Activated CD8-positive, alpha-beta T cell treated with anti-CD3 and anti-CD28 coated beads, Interleukin-2, amount 10 ng/mL, durations not matched to agents 7 days and 5 days (primary cell): ENCODE results near the gene GNG4. TPM values are rescaled to one million over a fixed set of nuclear protein-coding genes. Genes with fewer than 3 reads are reported as not detected.

ENCODE experiments used
- ATAC-seq: fragments of 150-1000 bp; cut with Tn5 transposase; one replicate; pipeline ENCODE4 v1.10.0; 2021; ENCODE audit warnings: moderate library complexity
- CTCF ChIA-PET: fragments of 350-600 bp; sonication (Branson Sonifier 250); formaldehyde crosslinking; loops from one replicate; lab custom pipeline; 2021; ENCODE audit warnings: antibody characterized with exemption; lab: Charles Lee
- POLR2A ChIA-PET: fragments of 350-600 bp; sonication (Branson Sonifier 250); formaldehyde crosslinking; loops from one replicate; lab custom pipeline; 2021; ENCODE audit warnings: antibody characterized with exemption; lab: Charles Lee
- DNase-seq: peaks from one replicate; pipeline ENCODE4 v3.0.0-alpha.2; 2020
- H3K27ac Mint-ChIP-seq: one replicate; pipeline ENCODE4 v1.8.0; 2021; ENCODE audit warnings: mild to moderate bottlenecking, mixed read lengths
- H3K27me3 Mint-ChIP-seq: one replicate; pipeline ENCODE4 v1.8.0; 2021; ENCODE audit warnings: low read depth, mixed read lengths
- H3K36me3 Mint-ChIP-seq: one replicate; pipeline ENCODE4 v1.8.0; 2021; ENCODE audit warnings: low read depth, mixed read lengths
- H3K4me1 Mint-ChIP-seq: one replicate; pipeline ENCODE4 v1.8.0; 2021; ENCODE audit warnings: low read depth, mixed read lengths
- H3K4me3 Mint-ChIP-seq: one replicate; pipeline ENCODE4 v1.8.0; 2021; ENCODE audit warnings: mild to moderate bottlenecking, mixed read lengths
- H3K9me3 Mint-ChIP-seq: one replicate; pipeline ENCODE4 v1.8.0; 2022; ENCODE audit warnings: mixed read lengths; ENCODE audit not compliant: insufficient read depth
- total RNA-seq, 2 experiments: library from RNA; stranded (reverse); gene quantifications; one replicate each; pipeline ENCODE4 v1.2.3, GENCODE V29; 2021

The GNG4 gene
- total RNA-seq: under 1 TPM in 1 of 2 experiments, not detected in 1; 0.23 TPM

- peaks cover 3% of the 10 kb centered on the region for H3K36me3 Mint-ChIP-seq
- CTCF ChIA-PET: interaction anchor here (1.1 kb wide), 2 partner anchors 49 to 145 kb away, joined by 3 to 5 read pairs; partner anchors contain the start of gene B3GALNT2
- peaks cover 66% of the 10 kb centered on the region for H3K27me3 Mint-ChIP-seq
- no peak within 1 kb of the TSS for H3K27ac Mint-ChIP-seq
- H3K9me3 Mint-ChIP-seq: no peaks in the 10 kb centered on the region
- peak; percentile 52 for ATAC-seq
- POLR2A ChIA-PET: no interaction called here
- peak within 1 kb of the TSS; percentile 71 for H3K4me3 Mint-ChIP-seq
- H3K4me1 Mint-ChIP-seq: peaks cover 17% of the 10 kb centered on the region
- DNase-seq: no peak
Observed at GRCh38 chr1:235649368-235650163, at the start of gene GNG4. TSS of gene GNG4 (minus strand) at chr1:235649784. CDS start at chr1:235583838, 65,946 bp downstream.

DNA sequence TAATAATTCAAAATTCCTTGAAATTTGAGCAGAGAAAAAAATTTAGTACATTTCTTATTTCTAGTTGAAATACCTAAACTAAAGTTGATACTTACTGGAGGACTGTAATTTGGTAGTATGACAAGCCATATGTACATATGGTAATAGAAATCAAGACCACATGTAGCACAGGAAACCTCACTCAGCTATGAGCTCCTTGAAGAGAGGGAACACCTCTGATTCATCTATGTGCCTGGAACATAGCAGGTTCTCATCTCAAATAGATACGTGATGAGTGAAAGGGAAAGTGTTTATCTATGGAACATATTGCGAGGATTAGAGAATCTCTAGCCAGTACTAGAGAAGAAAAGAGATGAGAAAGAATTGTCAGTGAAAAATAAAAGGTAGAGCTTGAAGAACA is 47.9 kb upstream of the GNG4 start:
- ATAC-seq: peak; percentile 51
- H3K9me3 Mint-ChIP-seq: no peaks in the 10 kb centered on the region
- no peak overlapping the region for H3K27ac Mint-ChIP-seq
- no peaks in the 10 kb centered on the region for H3K27me3 Mint-ChIP-seq
- ChIA-PET POLR2A (no interaction called here), CTCF (interaction anchor here (1.7 kb wide), 1 partner anchor 146 kb away, joined by 4 read pairs; no protein-coding TSS in a partner anchor)
- H3K36me3 Mint-ChIP-seq: peaks cover 56% of the 10 kb centered on the region
- no peak for DNase-seq
- H3K4me3 Mint-ChIP-seq: no peak overlapping the region
- peaks cover 5% of the 10 kb centered on the region for H3K4me1 Mint-ChIP-seq

DNA sequence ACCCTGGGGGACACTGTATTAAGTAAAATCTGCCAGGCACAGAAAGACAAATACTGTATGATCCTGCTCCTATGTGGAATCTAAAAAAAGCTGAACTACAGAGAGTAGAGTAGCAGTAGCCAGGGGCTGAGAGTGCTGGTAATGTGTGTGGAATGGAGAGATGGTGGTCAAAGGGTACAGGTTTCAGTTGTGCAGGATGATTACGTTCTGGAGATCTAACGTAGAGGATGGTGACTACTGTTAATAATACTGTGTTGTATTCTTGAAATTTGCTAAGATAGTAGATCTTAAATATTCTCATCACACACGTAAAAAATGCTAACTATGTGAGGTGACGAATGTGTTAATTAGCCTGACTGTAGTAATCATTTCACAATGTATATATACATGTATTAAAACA is 39.8 kb upstream of the GNG4 start:
- Mint-ChIP-seq H3K27me3 (no peaks in the 10 kb centered on the region), H3K36me3 (peaks cover 29% of the 10 kb centered on the region), H3K4me1 (no peaks in the 10 kb centered on the region), H3K27ac (no peak overlapping the region), H3K9me3 (no peaks in the 10 kb centered on the region), H3K4me3 (no peak overlapping the region)
- ChIA-PET CTCF (interaction anchor here (1.1 kb wide), 1 partner anchor 185 kb away, joined by 3 read pairs; the partner anchor contains the start of gene B3GALNT2), POLR2A (no interaction called here)
- DNase-seq (no peak), ATAC-seq (no peak)

- ChIA-PET CTCF (no interaction called here), POLR2A (no interaction called here)
- Mint-ChIP-seq H3K36me3 (peaks cover 23% of the 10 kb centered on the region), H3K4me3 (no peak overlapping the region), H3K9me3 (no peaks in the 10 kb centered on the region), H3K27ac (no peak overlapping the region), H3K4me1 (no peaks in the 10 kb centered on the region), H3K27me3 (no peaks in the 10 kb centered on the region)
- no peak for DNase-seq
- no peak for ATAC-seq
Observed at GRCh38 chr1:235688096-235688495, 38.5 kb upstream of the GNG4 start.

- Mint-ChIP-seq H3K9me3 (no peaks in the 10 kb centered on the region), H3K27ac (no peak overlapping the region), H3K27me3 (no peaks in the 10 kb centered on the region), H3K36me3 (peaks cover 22% of the 10 kb centered on the region), H3K4me1 (no peaks in the 10 kb centered on the region), H3K4me3 (no peak overlapping the region)
- DNase-seq (no peak), ATAC-seq (no peak)
- POLR2A ChIA-PET: no interaction called here
- CTCF ChIA-PET: interaction anchor here (0.8 to 1.1 kb wide), 3 partner anchors 11 to 160 kb away, joined by 3 to 4 read pairs (median 4); no protein-coding TSS in a partner anchor
Observed at GRCh38 chr1:235683653-235684052, 34.1 kb upstream of the GNG4 start.

DNA sequence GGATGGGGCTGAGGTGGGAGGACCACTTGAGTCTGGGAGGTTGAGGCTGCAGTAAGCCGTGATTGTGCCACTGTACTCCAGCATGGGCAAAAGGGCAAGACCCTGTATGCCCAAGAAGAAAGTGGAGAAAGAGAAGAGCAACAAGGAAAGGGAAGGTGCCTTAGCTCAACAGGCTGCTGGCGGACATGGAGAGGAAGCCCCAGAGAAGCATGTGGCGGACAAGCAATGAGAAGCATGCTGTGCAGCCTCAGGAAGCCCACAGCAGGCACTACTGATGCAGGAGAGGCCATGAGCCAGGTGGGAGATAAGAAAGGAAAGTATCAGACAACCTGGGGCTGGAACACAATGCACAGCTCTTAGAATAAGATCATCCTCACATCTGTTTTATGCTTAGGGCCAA is 32.6 kb upstream of the GNG4 start:
- CTCF ChIA-PET: no interaction called here
- no peaks in the 10 kb centered on the region for H3K4me1 Mint-ChIP-seq

DNA sequence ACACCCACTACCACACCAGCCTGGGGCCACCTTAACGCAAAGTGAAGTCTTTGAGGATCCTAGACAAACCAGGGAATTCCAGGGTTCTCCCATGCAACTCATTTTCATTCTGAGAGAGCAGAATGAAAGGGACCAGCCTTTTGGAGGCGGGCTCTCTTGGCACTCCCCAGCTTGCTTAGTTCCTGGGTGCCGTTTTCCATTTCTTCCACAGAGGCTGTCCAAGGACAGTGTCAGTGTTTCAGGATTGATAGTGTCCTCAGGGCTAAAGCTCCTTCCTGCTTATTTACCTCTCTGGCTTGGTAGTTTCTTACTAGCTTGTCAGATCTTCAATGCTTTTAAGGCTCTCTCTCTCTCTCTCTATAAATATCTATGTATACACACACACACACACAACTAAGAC is 30.1 kb upstream of the GNG4 start:
- H3K27me3 Mint-ChIP-seq: no peaks in the 10 kb centered on the region
- ChIA-PET CTCF (no interaction called here), POLR2A (no interaction called here)
- H3K4me1 Mint-ChIP-seq: peaks cover 6% of the 10 kb centered on the region
- H3K36me3 Mint-ChIP-seq: peaks cover 32% of the 10 kb centered on the region
- no peak overlapping the region for H3K4me3 Mint-ChIP-seq
- no peak for ATAC-seq
- H3K27ac Mint-ChIP-seq: no peak overlapping the region
- peaks cover 20% of the 10 kb centered on the region for H3K9me3 Mint-ChIP-seq
- DNase-seq: no peak

More for the DNA sequence above, 32.6 kb upstream of the GNG4 start:
- Mint-ChIP-seq H3K27ac (no peak overlapping the region), H3K4me3 (no peak overlapping the region), H3K9me3 (no peaks in the 10 kb centered on the region), H3K27me3 (no peaks in the 10 kb centered on the region), H3K36me3 (peaks cover 16% of the 10 kb centered on the region)
- ATAC-seq (no peak), DNase-seq (no peak)
- POLR2A ChIA-PET: interaction anchor here (0.9 kb wide), 1 partner anchor 20 kb away, joined by 3 read pairs; no protein-coding TSS in a partner anchor

DNA sequence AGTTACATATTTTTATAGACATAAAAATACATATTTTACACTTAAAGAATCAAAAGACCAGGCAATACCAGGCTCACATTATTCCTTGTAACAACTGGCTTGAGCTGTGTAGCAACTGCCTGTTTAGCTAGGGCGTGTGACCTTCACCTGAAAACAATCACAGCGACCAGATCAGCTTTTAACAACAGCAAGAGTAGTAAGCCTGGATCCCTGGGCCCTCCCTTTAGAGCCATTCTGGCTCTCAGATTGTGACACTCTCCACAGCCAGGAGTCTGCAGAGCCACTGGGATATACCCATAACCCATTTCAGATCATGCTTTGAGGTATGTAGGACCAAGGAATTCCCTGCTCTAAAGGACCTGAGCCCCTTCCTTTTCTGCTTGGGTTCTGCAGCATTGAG is 29.4 kb upstream of the GNG4 start:
- no peak overlapping the region for H3K27ac Mint-ChIP-seq
- ChIA-PET POLR2A (no interaction called here), CTCF (no interaction called here)
- H3K4me3 Mint-ChIP-seq: no peak overlapping the region
- no peaks in the 10 kb centered on the region for H3K27me3 Mint-ChIP-seq
- DNase-seq (no peak), ATAC-seq (no peak)
- H3K9me3 Mint-ChIP-seq: peaks cover 20% of the 10 kb centered on the region
- H3K4me1 Mint-ChIP-seq: peaks cover 6% of the 10 kb centered on the region
- peaks cover 38% of the 10 kb centered on the region for H3K36me3 Mint-ChIP-seq

GRCh38 chr1:235675152-235675890 is 25.7 kb upstream of the GNG4 start:
- ChIA-PET POLR2A (no interaction called here), CTCF (no interaction called here)
- Mint-ChIP-seq H3K4me3 (no peak overlapping the region), H3K27ac (peak overlapping the region; percentile 51), H3K9me3 (peaks cover 44% of the 10 kb centered on the region), H3K4me1 (peaks cover 6% of the 10 kb centered on the region), H3K36me3 (peaks cover 65% of the 10 kb centered on the region), H3K27me3 (no peaks in the 10 kb centered on the region)
- DNase-seq: no peak
- peak; percentile 42 for ATAC-seq

GRCh38 chr1:235673981-235674380 is 24.4 kb upstream of the GNG4 start:
- H3K36me3 Mint-ChIP-seq: peaks cover 77% of the 10 kb centered on the region
- H3K4me3 Mint-ChIP-seq: no peak overlapping the region
- no peak for DNase-seq
- H3K9me3 Mint-ChIP-seq: peaks cover 52% of the 10 kb centered on the region
- ChIA-PET CTCF (interaction anchor here (0.6 kb wide), 1 partner anchor 84 kb away, joined by 3 read pairs; no protein-coding TSS in a partner anchor), POLR2A (no interaction called here)
- ATAC-seq: no peak
- H3K27ac Mint-ChIP-seq: no peak overlapping the region
- H3K4me1 Mint-ChIP-seq: peaks cover 6% of the 10 kb centered on the region
- H3K27me3 Mint-ChIP-seq: no peaks in the 10 kb centered on the region

DNA sequence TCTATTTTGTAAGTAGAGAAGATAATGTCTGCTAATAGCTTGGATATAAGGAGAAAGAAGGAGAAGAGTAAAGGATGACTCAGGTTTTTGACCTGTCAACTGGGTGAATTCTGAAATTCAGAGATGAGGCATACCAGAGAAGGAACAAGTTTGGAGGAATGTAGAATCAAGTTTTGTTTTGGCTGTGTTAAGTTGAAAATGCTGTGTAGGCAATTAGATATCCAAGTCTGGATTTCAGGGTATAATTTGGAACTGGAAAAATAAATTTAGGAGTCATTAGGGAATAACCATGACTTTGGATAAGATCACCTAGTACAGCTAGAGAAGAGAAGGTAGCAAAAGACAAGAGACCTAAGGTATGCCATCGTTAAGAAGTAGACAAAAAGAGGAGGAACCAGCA is 22.4 kb upstream of the GNG4 start:
- Mint-ChIP-seq H3K36me3 (peaks cover 84% of the 10 kb centered on the region), H3K9me3 (peaks cover 52% of the 10 kb centered on the region), H3K4me3 (no peak overlapping the region), H3K27me3 (no peaks in the 10 kb centered on the region), H3K27ac (no peak overlapping the region), H3K4me1 (peaks cover 7% of the 10 kb centered on the region)
- no peak for DNase-seq
- POLR2A ChIA-PET: no interaction called here
- CTCF ChIA-PET: interaction anchor here (0.6 kb wide), 1 partner anchor 10 kb away, joined by 3 read pairs; no protein-coding TSS in a partner anchor
- no peak for ATAC-seq
